H1 (cell line): Measurements from ENCODE around the gene RILP. TPM values are rescaled to one million over a fixed set of nuclear protein-coding genes. Genes with fewer than 3 reads are reported as not detected.

Experiments used
- ASH2L ChIP-seq: fragments of 200-600, 300-600 bp; sonication (generic); IDR thresholded peaks from one replicate; pipeline ENCODE4 v1.7.1; 2017; ENCODE audit warnings: low read length
- EP300 ChIP-seq, 2 experiments: IDR thresholded peaks; 1 replicate in 1 of 2; 2 replicates in 1 of 2; pipeline ENCODE4 v1.6.1; 2011 to 2012; ENCODE audit warnings: low read depth in 2 of 2, low read length in 2 of 2, mild to moderate bottlenecking in 2 of 2, borderline replicate concordance in 1 of 2, inconsistent platforms in 1 of 2, moderate library complexity in 1 of 2
- HDAC6 ChIP-seq: IDR thresholded peaks from one replicate; pipeline ENCODE4 v1.7.1; 2012; ENCODE audit warnings: low read depth, mild to moderate bottlenecking, inconsistent platforms, low read length, moderate library complexity
- JUN ChIP-seq: IDR thresholded peaks from 2 replicates; pipeline ENCODE4 v1.6.1; 2011; ENCODE audit warnings: low read depth, mild to moderate bottlenecking, improper control_type of control experiment, low read length
- MAFK ChIP-seq: IDR thresholded peaks from 2 replicates; pipeline ENCODE4 v1.6.1; 2012; ENCODE audit warnings: low read depth, mild to moderate bottlenecking, improper control_type of control experiment, low read length
- POLR2AphosphoS5 ChIP-seq: IDR thresholded peaks from 2 replicates; pipeline ENCODE4 v1.6.1; 2011; ENCODE audit warnings: low read depth, low read length
- SAP30 ChIP-seq: fragments of 300-600 bp; sonication (generic); IDR thresholded peaks from 2 replicates; pipeline ENCODE4 v1.7.1; 2012; ENCODE audit warnings: low read length, moderate library complexity, mild to moderate bottlenecking, inconsistent platforms; ENCODE audit not compliant: insufficient read depth, insufficient replicate concordance
- SIX5 ChIP-seq: IDR thresholded peaks from 2 replicates; pipeline ENCODE4 v1.6.1; 2011; ENCODE audit warnings: mild to moderate bottlenecking, low read depth, low read length
- SP1 ChIP-seq: IDR thresholded peaks from 2 replicates; pipeline ENCODE4 v1.6.1; 2011; ENCODE audit warnings: low read depth, low read length
- TAF1 ChIP-seq: IDR thresholded peaks from 2 replicates; pipeline ENCODE4 v1.6.1; 2011; ENCODE audit warnings: mild to moderate bottlenecking, low read depth, low read length
- TCF12 ChIP-seq: IDR thresholded peaks from 2 replicates; pipeline ENCODE4 v1.6.1; 2011; ENCODE audit warnings: low read depth, mild to moderate bottlenecking, low read length
- TEAD4 ChIP-seq: IDR thresholded peaks from 2 replicates; pipeline ENCODE4 v1.6.1; 2012; ENCODE audit warnings: low read depth, low read length, inconsistent platforms, mixed read lengths
- YY1 ChIP-seq: IDR thresholded peaks from 2 replicates; pipeline ENCODE4 v1.6.1; 2011; ENCODE audit warnings: low read depth, mild to moderate bottlenecking, low read length
- polyA plus RNA-seq, 7 experiments: library from polyadenylated mRNA; depleted of rRNA in 3 of 7; stranded (reverse) in 5 of 7; unstranded in 2 of 7; fragments of >200 nt in 5 of 7; fragments of 200-250 nt in 2 of 7; gene quantifications; 1 replicate in 5 of 7; 2 replicates in 1 of 7; 4 replicates in 1 of 7; pipeline versions ENCODE4 v1.2.1 to v1.2.3, GENCODE V29; 2011 to 2013; ENCODE audit warnings: missing spikeins in 2 of 7, mixed read lengths in 2 of 7
- total RNA-seq: library from RNA; stranded (reverse); fragmentation: NEBNext Ultra II Directional; extraction: Animal tissue kit (Norgen Biotek cat#: 25700); gene quantifications from 2 replicates; pipeline ENCODE4 v1.2.1, GENCODE V29; 2021

RILP gene
- total and polyA plus RNA-seq, 2 of the 8 experiments (the other 6 are each of a cell fraction or from before 2014, with no cell fraction given) = 6.8 to 7.2 TPM

- TF ChIP-seq TCF12 = no peak
- TF ChIP-seq HDAC6 = no peak
- no peak for TF ChIP-seq JUN
- no peak; a peak in 1 of 3 replicates for TF ChIP-seq EP300 (IDR thresholded peaks at IDR 0.05; ENCODE audit: borderline replicate concordance in 1 of 2, low read depth in 2 of 2, low read length in 2 of 2)
- peak; percentile 64; the same call in 1 of the 2 replicates for TF ChIP-seq SP1
- TF ChIP-seq TEAD4 = no peak
- TF ChIP-seq SIX5 = no peak
- 0 out of 2 replicates have a peak, but pooled peaks have one; percentile 20 for TF ChIP-seq POLR2AphosphoS5
- peak; percentile 42; the same call in 1 of the 2 replicates for TF ChIP-seq YY1
- TF ChIP-seq SAP30 = no peak
- TF ChIP-seq MAFK = no peak
- TF ChIP-seq ASH2L = no peak
- TF ChIP-seq TAF1 = peak; percentile 76
Measured at GRCh38 chr17:1628856-1629503, 20.7 kb downstream of the RILP start (continued).
